WERI-Rb-1 (cell line): ENCODE results near the gene TENM3.

Source experiments
- DNase-seq: peaks from one replicate; pipeline ENCODE4 v3.0.0-alpha.2; 2020
- H3K27ac ChIP-seq: fragments of 250-450 bp; sonication (Bioruptor Pico); 2 replicates; pipeline ENCODE4 v1.5.1; 2020; ENCODE audit warnings: mild to moderate bottlenecking, moderate library complexity
- H3K27me3 ChIP-seq: fragments of 250-450 bp; sonication (Bioruptor Pico); 2 replicates; pipeline ENCODE4 v1.5.1; 2021; ENCODE audit warnings: mild to moderate bottlenecking, low read depth, moderate library complexity; ENCODE audit not compliant: insufficient read depth, severe bottlenecking
- H3K36me3 ChIP-seq: fragments of 250-450 bp; sonication (Bioruptor Pico); 2 replicates; pipeline ENCODE4 v1.5.1; 2020; ENCODE audit warnings: mild to moderate bottlenecking, moderate library complexity
- H3K4me3 ChIP-seq: 2 replicates; pipeline ENCODE4 v1.5.1; 2011; ENCODE audit warnings: low read depth, mild to moderate bottlenecking, control low read depth, low read length
- H3K9me3 ChIP-seq: fragments of 250-450 bp; sonication (Bioruptor Pico); 2 replicates; pipeline ENCODE4 v1.5.1; 2021; ENCODE audit warnings: mild to moderate bottlenecking, moderate library complexity; ENCODE audit not compliant: severe bottlenecking
- TF ChIP-seq, protein P1 (sequence below): IDR thresholded peaks from 2 replicates; pipeline ENCODE4 v1.5.1; 2011; ENCODE audit warnings: low read depth, mild to moderate bottlenecking, control low read depth, inconsistent platforms, low read length

The TENM3 gene

DNA sequence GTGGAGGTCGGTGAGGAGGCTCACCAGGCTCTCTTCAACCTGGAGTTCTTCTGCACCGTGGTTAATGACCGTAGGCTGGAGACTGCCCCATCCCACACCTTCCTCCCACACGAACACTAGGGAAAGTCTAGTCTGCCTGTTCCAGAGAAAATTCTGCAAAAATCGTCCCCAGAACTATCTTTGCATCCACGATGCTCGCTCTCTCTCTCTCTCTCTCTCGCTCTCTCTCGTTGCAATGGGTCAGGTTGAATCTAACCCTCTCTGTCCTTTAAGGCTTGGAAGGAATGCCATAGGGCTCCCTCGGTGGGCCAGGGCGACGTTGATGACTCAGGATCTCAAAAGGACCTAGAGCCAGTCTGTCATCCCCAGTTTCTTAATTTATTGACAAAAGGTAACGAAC, 562.5 kb downstream of the TENM3 start:
- H3K36me3 ChIP-seq = no peaks in the 10 kb centered on the region
- H3K27me3 ChIP-seq = no peaks in the 10 kb centered on the region
- H3K27ac ChIP-seq = no peak overlapping the region
- no peak for DNase-seq
- TF ChIP-seq, protein P1, sequence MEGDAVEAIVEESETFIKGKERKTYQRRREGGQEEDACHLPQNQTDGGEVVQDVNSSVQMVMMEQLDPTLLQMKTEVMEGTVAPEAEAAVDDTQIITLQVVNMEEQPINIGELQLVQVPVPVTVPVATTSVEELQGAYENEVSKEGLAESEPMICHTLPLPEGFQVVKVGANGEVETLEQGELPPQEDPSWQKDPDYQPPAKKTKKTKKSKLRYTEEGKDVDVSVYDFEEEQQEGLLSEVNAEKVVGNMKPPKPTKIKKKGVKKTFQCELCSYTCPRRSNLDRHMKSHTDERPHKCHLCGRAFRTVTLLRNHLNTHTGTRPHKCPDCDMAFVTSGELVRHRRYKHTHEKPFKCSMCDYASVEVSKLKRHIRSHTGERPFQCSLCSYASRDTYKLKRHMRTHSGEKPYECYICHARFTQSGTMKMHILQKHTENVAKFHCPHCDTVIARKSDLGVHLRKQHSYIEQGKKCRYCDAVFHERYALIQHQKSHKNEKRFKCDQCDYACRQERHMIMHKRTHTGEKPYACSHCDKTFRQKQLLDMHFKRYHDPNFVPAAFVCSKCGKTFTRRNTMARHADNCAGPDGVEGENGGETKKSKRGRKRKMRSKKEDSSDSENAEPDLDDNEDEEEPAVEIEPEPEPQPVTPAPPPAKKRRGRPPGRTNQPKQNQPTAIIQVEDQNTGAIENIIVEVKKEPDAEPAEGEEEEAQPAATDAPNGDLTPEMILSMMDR = no peak
- peaks cover 4% of the 10 kb centered on the region for H3K9me3 ChIP-seq
- H3K4me3 ChIP-seq = no peak overlapping the region; the same call in 1 of the 2 replicates

DNA sequence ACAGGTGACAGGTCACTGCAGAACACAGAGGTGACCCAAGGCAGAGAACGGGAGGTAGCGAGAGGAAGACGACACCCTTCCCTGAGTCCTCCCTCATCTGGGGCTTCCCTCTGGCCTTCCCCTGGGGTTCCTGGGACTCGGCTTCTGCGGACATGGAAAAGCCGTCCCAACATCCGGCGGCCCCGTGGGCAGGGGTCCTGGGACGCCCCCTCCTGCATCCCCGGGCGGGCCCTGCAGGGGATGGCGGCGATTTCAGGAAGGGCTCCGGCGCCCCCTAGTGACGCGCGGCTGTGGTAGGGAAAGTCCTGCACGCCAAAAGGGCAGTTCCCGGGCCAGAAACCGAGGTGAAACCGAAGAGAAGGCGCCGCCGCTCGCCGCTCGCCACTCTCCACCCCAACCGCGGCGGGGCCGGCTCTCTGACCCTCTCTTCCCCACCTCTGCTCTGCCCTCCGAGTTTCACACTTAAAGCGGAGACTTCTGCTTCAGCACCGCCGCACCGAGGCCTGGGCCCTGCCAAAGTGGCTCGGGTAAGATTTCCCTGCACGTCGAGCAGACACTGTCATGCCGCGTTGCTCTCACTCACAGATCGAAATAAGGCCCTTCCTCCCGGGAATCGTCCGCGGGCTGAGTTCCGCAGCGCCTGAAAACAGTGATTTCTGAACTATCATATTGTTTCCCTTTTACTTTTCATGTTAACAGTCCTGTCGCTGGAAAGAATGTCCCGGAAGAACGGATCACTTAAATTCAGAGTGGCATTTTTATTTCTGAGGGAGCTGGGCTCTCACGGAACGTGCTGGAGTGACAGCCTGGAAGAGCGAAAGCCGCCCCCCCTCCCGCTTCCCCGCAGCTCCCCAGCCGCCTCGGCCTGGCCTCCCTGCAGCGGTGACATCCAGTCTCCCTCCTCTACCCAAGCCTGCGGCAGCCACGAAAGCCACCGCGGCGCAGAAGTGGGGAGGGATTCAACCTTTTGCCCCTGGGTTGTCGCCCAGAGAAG, 563.4 kb downstream of the TENM3 start:
- TF ChIP-seq, protein P1 = peak; percentile 90
- Histone ChIP-seq H3K27me3 (no peaks in the 10 kb centered on the region), H3K36me3 (no peaks in the 10 kb centered on the region), H3K4me3 (peak overlapping the region; percentile 46), H3K27ac (peak overlapping the region; percentile 58), H3K9me3 (peaks cover 9% of the 10 kb centered on the region)
- peak; percentile 88 for DNase-seq

DNA sequence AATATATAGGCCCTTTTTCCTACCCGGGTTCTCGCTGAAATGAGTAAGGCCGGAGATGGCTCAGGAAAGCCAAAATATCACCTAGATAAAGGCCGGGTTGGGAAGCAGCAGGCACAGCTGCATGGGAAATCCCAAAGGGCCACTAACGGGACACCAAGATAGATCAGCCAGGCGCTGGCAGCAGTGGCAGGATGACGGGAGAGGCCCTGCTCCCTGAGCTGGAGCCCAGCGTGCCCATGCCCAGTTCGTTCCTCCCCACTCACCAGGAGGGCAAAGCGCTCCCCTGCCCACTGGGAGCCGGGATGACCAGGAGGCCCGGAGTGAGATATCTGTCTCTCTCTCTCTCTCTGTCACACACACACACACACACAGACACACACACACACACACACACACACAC, 564.1 kb downstream of the TENM3 start:
- H3K36me3 ChIP-seq = no peaks in the 10 kb centered on the region
- no peaks in the 10 kb centered on the region for H3K27me3 ChIP-seq
- H3K9me3 ChIP-seq = peaks cover 15% of the 10 kb centered on the region
- H3K27ac ChIP-seq = no peak overlapping the region
- TF ChIP-seq, protein P1 = no peak
- DNase-seq = no peak
- H3K4me3 ChIP-seq = no peak overlapping the region

DNA sequence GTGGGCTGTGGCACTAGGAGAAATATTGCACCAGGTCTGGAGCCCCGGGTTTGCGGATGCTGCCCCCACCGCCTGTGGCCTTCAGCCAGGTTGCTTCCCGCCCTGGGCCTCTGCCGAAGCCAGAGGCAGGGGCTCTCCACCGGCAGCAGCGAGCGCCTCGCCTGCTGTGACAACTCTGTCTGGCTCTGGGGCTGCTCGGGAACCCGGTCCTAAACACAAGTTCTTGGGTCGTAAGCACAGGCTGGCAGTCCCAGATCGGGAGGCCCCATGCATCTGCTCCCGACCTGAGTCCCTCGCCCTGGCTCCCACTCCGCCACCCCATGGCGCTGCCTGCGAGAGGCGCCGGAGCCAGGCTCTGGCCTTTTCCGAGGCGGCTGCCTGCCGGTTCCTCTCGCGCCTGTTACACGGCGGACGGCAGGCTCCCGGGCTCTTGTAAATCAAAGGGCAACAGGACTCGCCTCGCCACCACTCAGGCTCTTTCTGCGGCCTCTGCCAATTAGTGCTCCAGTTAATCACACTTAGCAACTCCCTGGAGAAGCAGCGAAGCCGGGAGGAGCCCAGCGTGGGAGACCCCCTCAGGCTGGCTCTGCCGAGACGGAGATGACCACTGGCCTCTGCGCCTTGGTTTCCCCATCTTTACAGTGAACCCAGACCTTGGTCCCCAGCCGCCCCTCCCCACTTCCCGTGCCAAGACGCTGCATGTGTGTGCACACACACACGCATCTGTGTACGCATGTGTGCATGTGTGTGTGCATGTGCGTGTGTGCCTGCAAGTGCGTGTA, 564.8 kb downstream of the TENM3 start:
- no peak overlapping the region for H3K27ac ChIP-seq
- H3K36me3 ChIP-seq = no peaks in the 10 kb centered on the region
- no peak for DNase-seq
- H3K27me3 ChIP-seq = no peaks in the 10 kb centered on the region
- H3K9me3 ChIP-seq = peaks cover 18% of the 10 kb centered on the region
- H3K4me3 ChIP-seq = no peak overlapping the region
- TF ChIP-seq, protein P1 = no peak

DNA sequence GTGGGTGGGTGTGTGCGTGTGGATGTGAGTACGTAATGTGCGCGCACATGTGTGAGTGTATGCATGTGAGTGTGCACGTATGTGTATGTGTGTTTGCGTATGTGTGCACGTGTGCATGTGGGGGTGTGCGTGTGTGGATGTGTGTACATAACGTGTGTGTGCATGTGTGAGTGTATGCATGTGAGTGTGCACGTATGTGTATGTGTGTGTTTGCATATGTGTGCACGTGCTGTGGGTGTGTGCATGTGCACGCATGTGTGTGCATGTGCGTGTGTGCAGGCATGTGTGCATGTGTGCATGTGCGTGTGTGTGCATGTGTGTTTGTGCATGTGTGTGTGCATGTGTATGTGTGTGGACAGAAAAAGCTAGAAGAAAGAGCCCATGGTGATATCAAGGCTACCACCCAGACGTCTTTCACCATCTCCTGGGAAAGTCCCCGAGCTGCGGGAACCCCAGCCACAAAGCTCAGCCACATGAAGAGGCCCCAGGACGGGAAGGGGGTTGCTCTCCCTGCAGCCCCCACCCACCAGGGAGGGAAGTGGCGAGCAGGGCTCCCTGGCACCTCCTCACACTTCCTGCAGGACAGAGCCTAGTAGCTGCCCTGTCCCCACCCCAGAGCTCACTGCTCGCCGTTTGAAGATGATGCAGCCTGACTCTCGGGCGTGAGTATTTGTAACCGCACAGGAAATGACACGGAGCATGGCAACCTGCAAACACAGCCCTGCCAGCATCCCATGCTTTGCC, 565.6 kb downstream of the TENM3 start:
- no peak for DNase-seq
- TF ChIP-seq, protein P1 = no peak
- Histone ChIP-seq H3K36me3 (no peaks in the 10 kb centered on the region), H3K27me3 (no peaks in the 10 kb centered on the region), H3K9me3 (peaks cover 18% of the 10 kb centered on the region), H3K27ac (no peak overlapping the region), H3K4me3 (no peak overlapping the region)
